BJ (cell line): Measurements from ENCODE around the gene HOXA9. TPM values are rescaled to one million over a fixed set of nuclear protein-coding genes. Genes with fewer than 3 reads are reported as not detected.

Source experiments
- CTCF ChIA-PET: fragments of 350-600 bp; formaldehyde crosslinking; extraction: SDS; loops from one replicate; lab custom pipeline; 2021; ENCODE audit warnings: antibody characterized with exemption, inconsistent platforms; lab: Yijun Ruan, JAX
- POLR2A ChIA-PET: fragments of 300-600 bp; sonication (Branson Sonifier 250); formaldehyde crosslinking; extraction: SDS; loops from one replicate; lab custom pipeline; 2021; ENCODE audit warnings: antibody characterized with exemption; lab: Charles Lee
- DNase-seq: peaks from one replicate; pipeline ENCODE4 v3.0.0-alpha.2; 2011; ENCODE audit warnings: low read depth
- H3K27me3 ChIP-seq: 2 replicates; pipeline ENCODE4 v1.6.0; 2011; ENCODE audit warnings: low read length; ENCODE audit not compliant: control insufficient read depth, insufficient read depth
- H3K36me3 ChIP-seq: 2 replicates; pipeline ENCODE4 v1.5.1; 2011; ENCODE audit warnings: low read length; ENCODE audit not compliant: control insufficient read depth, insufficient read depth
- H3K4me3 ChIP-seq: 2 replicates; pipeline ENCODE4 v1.5.1; 2011; ENCODE audit warnings: low read depth, mild to moderate bottlenecking, control low read depth, low read length
- CTCF ChIP-seq: IDR thresholded peaks from 2 replicates; pipeline ENCODE4 v1.5.1; 2011; ENCODE audit warnings: low read depth, mild to moderate bottlenecking, control low read depth, inconsistent platforms, low read length, moderate library complexity; ENCODE audit not compliant: insufficient read depth
- polyA plus RNA-seq: library from polyadenylated mRNA; depleted of rRNA; stranded (reverse); fragments of >200 nt; gene quantifications from 2 replicates; pipeline ENCODE4 v1.2.3, GENCODE V29; 2011

HOXA9 gene
- polyA plus RNA-seq, 1 experiment = 15.0 TPM

- TF ChIP-seq CTCF = no peak
- ChIA-PET CTCF (interaction anchor here (1.6 to 6.9 kb wide), 2 partner anchors 8 to 11 kb away, joined by 6 to 74 read pairs; partner anchors contain the start of gene HOXA5), POLR2A (no interaction called here)
- H3K36me3 ChIP-seq = no peaks in the 10 kb centered on the region
- H3K27me3 ChIP-seq = no peaks in the 10 kb centered on the region
- no peak for DNase-seq
- H3K4me3 ChIP-seq = no peak overlapping the region
These were observed 11.0 kb downstream of the HOXA9 start for GRCh38 chr7:27154369-27154768.

GRCh38 chr7:27153526-27153925 is 11.8 kb downstream of the HOXA9 start:
- no peak for DNase-seq
- no peaks in the 10 kb centered on the region for H3K27me3 ChIP-seq
- ChIA-PET POLR2A (no interaction called here), CTCF (interaction anchor here (1.6 to 6.9 kb wide), 3 partner anchors 9 to 788 kb away, joined by 5 to 74 read pairs (median 6); partner anchors contain the start of gene HOXA5)
- TF ChIP-seq CTCF = no peak
- H3K4me3 ChIP-seq = no peak overlapping the region
- no peaks in the 10 kb centered on the region for H3K36me3 ChIP-seq

GRCh38 chr7:27152816-27153442 is 12.4 kb downstream of the HOXA9 start:
- Histone ChIP-seq H3K4me3 (peak overlapping the region; percentile 3; the same call in 1 of the 2 replicates), H3K27me3 (no peaks in the 10 kb centered on the region), H3K36me3 (no peaks in the 10 kb centered on the region)
- DNase-seq = no peak
- ChIA-PET POLR2A (no interaction called here), CTCF (interaction anchor here (1.4 to 6.9 kb wide), 4 partner anchors 9 to 787 kb away, joined by 5 to 74 read pairs (median 8); partner anchors contain the start of gene HOXA5)
- no peak for TF ChIP-seq CTCF

- ChIA-PET CTCF (interaction anchor here (0.6 to 6.9 kb wide), 10 partner anchors 7 to 786 kb away, joined by 3 to 74 read pairs (median 6); partner anchors contain the start of gene HOXA5), POLR2A (no interaction called here)
- DNase-seq = no peak
- Histone ChIP-seq H3K36me3 (no peaks in the 10 kb centered on the region), H3K4me3 (peak within 1 kb of the TSS; percentile 59), H3K27me3 (no peaks in the 10 kb centered on the region)
- no peak for TF ChIP-seq CTCF
These were observed 13.2 kb downstream of the HOXA9 start, which contains the start of gene HOXA3 for GRCh38 chr7:27151931-27152815. Gene HOXA3, minus strand, starts transcription at chr7:27152583. Its CDS starts 41,943 bp downstream, at chr7:27110640.

- no peak for TF ChIP-seq CTCF
- H3K27me3 ChIP-seq = no peaks in the 10 kb centered on the region
- ChIA-PET CTCF (interaction anchor here (0.6 to 6.9 kb wide), 23 partner anchors 8 to 1255 kb away, joined by 3 to 74 read pairs (median 5); partner anchors contain the start of genes HOXA13, HOXA5 and HOXA9), POLR2A (no interaction called here)
- DNase-seq = no peak
- peak overlapping the region; percentile 59 for H3K4me3 ChIP-seq
- no peaks in the 10 kb centered on the region for H3K36me3 ChIP-seq
These were observed 13.9 kb downstream of the HOXA9 start for GRCh38 chr7:27151341-27151930.
